Liver (tissue), 9 donors: ENCODE results near the gene ZBTB6. TPM values are rescaled to one million over a fixed set of nuclear protein-coding genes. Genes with fewer than 3 reads are reported as not detected.

Source experiments
- DNase-seq: peaks from one replicate; pipeline ENCODE4 v3.0.0-alpha.2; 2017; ENCODE audit warnings: low spot score
- H3K27ac ChIP-seq, 2 donors: one replicate each; pipeline ENCODE4 v1.7.0; 2013; ENCODE audit warnings: inconsistent platforms in 2 of 2, low read length in 2 of 2, control low read depth in 1 of 2, low read depth in 1 of 2, mild to moderate bottlenecking in 1 of 2
- H3K27me3 ChIP-seq, 4 donors: one replicate each; pipeline versions ENCODE4 v1.6.1 to v1.7.0; 2013; ENCODE audit warnings: low read length in 3 of 4, inconsistent platforms in 1 of 4, mild to moderate bottlenecking in 1 of 4, moderate library complexity in 1 of 4; ENCODE audit not compliant: control insufficient read depth in 4 of 4, insufficient read depth in 4 of 4
- H3K36me3 ChIP-seq, 4 donors: one replicate each; pipeline versions ENCODE4 v1.6.1 to v1.7.0; 2013; ENCODE audit warnings: low read length in 3 of 4, mild to moderate bottlenecking in 3 of 4, low read depth in 1 of 4, moderate library complexity in 1 of 4; ENCODE audit not compliant: control insufficient read depth in 4 of 4, insufficient read depth in 3 of 4
- H3K4me1 ChIP-seq, 4 donors: one replicate each; pipeline versions ENCODE4 v1.6.1 to v1.7.0; 2013; ENCODE audit warnings: low read length in 3 of 4, mild to moderate bottlenecking in 3 of 4, moderate library complexity in 1 of 4; ENCODE audit not compliant: control insufficient read depth in 4 of 4, insufficient read depth in 4 of 4
- H3K4me3 ChIP-seq, 3 donors: one replicate each; pipeline versions ENCODE4 v1.6.1 to v1.7.0; 2013; ENCODE audit warnings: low read length in 3 of 3, control low read depth in 1 of 3, low read depth in 1 of 3, mild to moderate bottlenecking in 1 of 3
- H3K9ac ChIP-seq, 2 donors: one replicate each; pipeline ENCODE4 v1.7.0; 2013; ENCODE audit warnings: low read length in 2 of 2, mild to moderate bottlenecking in 2 of 2, moderate library complexity in 2 of 2, control low read depth in 1 of 2, low read depth in 1 of 2
- H3K9me3 ChIP-seq, 4 donors: one replicate each; pipeline versions ENCODE4 v1.6.1 to v1.7.0; 2013; ENCODE audit warnings: low read length in 3 of 4; ENCODE audit not compliant: control insufficient read depth in 4 of 4
- ATF3 ChIP-seq: IDR thresholded peaks from 2 replicates; pipeline ENCODE4 v1.6.1; 2016; ENCODE audit warnings: antibody characterized with exemption
- CTCF ChIP-seq: fragments of 150-350 bp; IDR thresholded peaks from 2 replicates; pipeline ENCODE4 v1.5.1; 2017; ENCODE audit warnings: improper control_type of control experiment, low read depth, low read length; ENCODE audit not compliant: missing input control
- FOXA2 ChIP-seq: IDR thresholded peaks from 2 replicates; pipeline ENCODE4 v1.6.1; 2016; ENCODE audit warnings: antibody characterized with exemption
- HNF4A ChIP-seq, 2 donors: conservative IDR thresholded peaks; 2 replicates each; pipeline ENCODE4 v1.6.1; 2016; ENCODE audit warnings: antibody characterized with exemption in 2 of 2, mild to moderate bottlenecking in 2 of 2
- HNF4G ChIP-seq: IDR thresholded peaks from 2 replicates; pipeline ENCODE4 v1.6.1; 2016; ENCODE audit warnings: antibody characterized with exemption
- JUND ChIP-seq, 2 donors: IDR thresholded peaks; 2 replicates each; pipeline ENCODE4 v1.6.1; 2016; ENCODE audit warnings: antibody characterized with exemption in 2 of 2
- NR2F2 ChIP-seq: IDR thresholded peaks from 2 replicates; pipeline ENCODE4 v1.6.1; 2016; ENCODE audit warnings: antibody characterized with exemption
- RAD21 ChIP-seq, 2 donors: IDR thresholded peaks; 2 replicates each; pipeline ENCODE4 v1.6.1; 2016; ENCODE audit warnings: antibody characterized with exemption in 2 of 2, mild to moderate bottlenecking in 2 of 2
- TAF1 ChIP-seq: conservative IDR thresholded peaks from 2 replicates; pipeline ENCODE4 v1.6.1; 2016; ENCODE audit warnings: antibody characterized with exemption, mild to moderate bottlenecking
- ZBTB33 ChIP-seq: IDR thresholded peaks from 2 replicates; pipeline ENCODE4 v1.6.1; 2016; ENCODE audit warnings: antibody characterized with exemption
- WGBS: extraction: QIAGEN DNeasy Blood & Tissue Kit; methylation state at CpG from one replicate; pipeline ENCODE4 v1.1.7; 2013; 5-methylcytosine and 5-hydroxymethylcytosine counted together
- polyA plus RNA-seq, 2 donors: library from polyadenylated mRNA; stranded (reverse) in 1 of 2; unstranded in 1 of 2; fragments of 200-250 nt in 1 of 2; fragments of >200 nt in 1 of 2; fragmentation: Nextera tagmentation in 1 of 2; extraction: Ambion mirVana in 1 of 2; gene quantifications; one replicate each; pipeline versions ENCODE4 v1.2.1 to v1.2.3, GENCODE V29; 2013 to 2015
- total RNA-seq, 2 donors: library from RNA; depleted of rRNA; stranded (reverse); fragments of >200 nt; gene quantifications; one replicate each; pipeline ENCODE4 v1.2.3, GENCODE V29; 2014
- donor health status: healthy.
- donor health status: healthy.
- donor health status: healthy.
- donor health status: healthy.
- donor health status: healthy.

Gene ZBTB6
- total and polyA plus RNA-seq, 4 donors: 0.92 to 7.1 (median 3.3) TPM

- Histone ChIP-seq H3K9me3 (no peaks in the 10 kb centered on the region), H3K4me1 (peaks cover 0 to 23% (median 11%) of the 10 kb centered on the region in 4 donors), H3K4me3 (peak overlapping the region; percentile 16 to 93 (median 33)), H3K27me3 (no peaks in the 10 kb centered on the region), H3K27ac (peak overlapping the region; percentile 3 to 26), H3K9ac (no peak overlapping the region), H3K36me3 (peaks cover 2 to 15% (median 7%) of the 10 kb centered on the region in 4 donors)
- TF ChIP-seq ATF3 (no peak), NR2F2 (no peak), RAD21 (IDR thresholded peaks at IDR 0.05) (no peak), FOXA2 (peak; percentile 24), TAF1 (no peak), HNF4G (no peak)
- DNase-seq: no peak
- WGBS: 36% methylated on average over 6 of the region's 6 CpGs
These were observed 27.3 kb upstream of the ZBTB6 start for GRCh38 chr9:122940454-122940748.

GRCh38 chr9:122939601-122940000 lies 26.5 kb upstream of the ZBTB6 start:
- Histone ChIP-seq H3K27ac (no peak overlapping the region), H3K36me3 (peaks cover 2 to 15% (median 7%) of the 10 kb centered on the region in 4 donors), H3K4me1 (peaks cover 0 to 20% (median 11%) of the 10 kb centered on the region in 4 donors), H3K27me3 (no peaks in the 10 kb centered on the region), H3K9ac (no peak overlapping the region), H3K4me3 (no peak overlapping the region), H3K9me3 (no peaks in the 10 kb centered on the region)
- no peak for DNase-seq
- WGBS: 92% methylated on average over 4 of the region's 4 CpGs
- TF ChIP-seq RAD21 (IDR thresholded peaks at IDR 0.05) (no peak), FOXA2 (no peak), JUND (IDR thresholded peaks at IDR 0.05) (no peak), ZBTB33 (no peak), CTCF (no peak), ATF3 (no peak), HNF4A (conservative IDR thresholded peaks at IDR 0.05) (no peak)

- no peaks in the 10 kb centered on the region for H3K27me3 ChIP-seq
- H3K9me3 ChIP-seq: no peaks in the 10 kb centered on the region
- H3K9ac ChIP-seq: no peak overlapping the region
- no peak for TF ChIP-seq ZBTB33
- no peak overlapping the region for H3K27ac ChIP-seq
- DNase-seq: no peak
- peaks cover 0 to 23% (median 15%) of the 10 kb centered on the region in 4 donors for H3K4me1 ChIP-seq
- no peak overlapping the region for H3K4me3 ChIP-seq
- H3K36me3 ChIP-seq: peaks cover 2 to 12% (median 7%) of the 10 kb centered on the region in 4 donors
- WGBS: 59% methylated on average over 1 of the region's 1 CpG
These were observed 23.8 kb upstream of the ZBTB6 start for GRCh38 chr9:122936883-122937282.
